Gastroesophageal sphincter (tissue), 4 donors: ENCODE data around the gene SSRP1. TPM values are rescaled to one million over a fixed set of nuclear protein-coding genes. Genes with fewer than 3 reads are reported as not detected.

Experiments used
- ATAC-seq: fragments of 150-250 bp; one replicate; pipeline ENCODE4 v1.9.1; 2016; ENCODE audit warnings: mild to moderate bottlenecking, moderate library complexity
- H3K27ac ChIP-seq, 4 donors: fragments of 200-600 bp; sonication (generic) in 3 of 4; 1 replicate in 3 of 4; 2 replicates in 1 of 4; pipeline ENCODE4 v1.5.1; 2016 to 2019
- H3K27me3 ChIP-seq: fragments of 200-600 bp; sonication (generic); one replicate; pipeline ENCODE4 v1.5.1; 2019
- H3K36me3 ChIP-seq, 2 donors: fragments of 200-600 bp; sonication (generic); one replicate each; pipeline ENCODE4 v1.5.1; 2019; ENCODE audit warnings: control low read depth in 1 of 2
- H3K4me1 ChIP-seq, 3 donors: fragments of 200-600 bp; sonication (generic); 1 replicate in 2 of 3; 2 replicates in 1 of 3; pipeline ENCODE4 v1.5.1; 2016 to 2019; ENCODE audit warnings: control low read depth in 2 of 3
- H3K4me3 ChIP-seq, 2 donors: fragments of 200-600 bp; sonication (generic); one replicate each; pipeline ENCODE4 v1.5.1; 2019; ENCODE audit warnings: mild to moderate bottlenecking in 1 of 2, moderate library complexity in 1 of 2
- H3K9me3 ChIP-seq, 3 donors: fragments of 200-600 bp; sonication (generic); one replicate each; pipeline ENCODE4 v1.5.1; 2017 to 2019; ENCODE audit warnings: control low read depth in 2 of 3
- EP300 ChIP-seq: sonication (generic); formaldehyde crosslinking; IDR thresholded peaks from one replicate; pipeline ENCODE4 v1.6.1; 2017; ENCODE audit warnings: antibody characterized with exemption, mild to moderate bottlenecking
- POLR2A ChIP-seq, 2 donors: fragments of 450-650 bp; IDR thresholded peaks; one replicate each; pipeline ENCODE4 v1.6.1; 2017; ENCODE audit warnings: antibody characterized with exemption in 2 of 2, mild to moderate bottlenecking in 2 of 2, moderate library complexity in 1 of 2
- POLR2AphosphoS5 ChIP-seq: sonication (generic); formaldehyde crosslinking; IDR thresholded peaks from one replicate; pipeline ENCODE4 v1.6.1; 2017; ENCODE audit warnings: antibody characterized with exemption
- WGBS, 2 donors: methylation state at CpG; one replicate each; pipeline ENCODE4 v1.1.5; 2018; ENCODE audit warnings: low coverage in 1 of 2; 5-methylcytosine and 5-hydroxymethylcytosine counted together
- total RNA-seq, 4 donors: library from RNA; depleted of rRNA; stranded (reverse); fragments of >200 nt; gene quantifications; one replicate each; pipeline ENCODE4 v1.1.0, GENCODE V29; 2016
- TF ChIP-seq, protein P1 (sequence below), 4 experiments: fragments of 200-600 bp in 2 of 4; fragments of 450-650 bp in 2 of 4; sonication (generic) in 1 of 4; IDR thresholded peaks; one replicate each; pipeline ENCODE4 v1.5.1; 2017 to 2019; ENCODE audit warnings: antibody characterized with exemption in 4 of 4, mild to moderate bottlenecking in 2 of 4, moderate library complexity in 2 of 4

Gene SSRP1
- total RNA-seq, 4 donors from 2014 or later: 66.0 to 101 (median 79.8) TPM

DNA sequence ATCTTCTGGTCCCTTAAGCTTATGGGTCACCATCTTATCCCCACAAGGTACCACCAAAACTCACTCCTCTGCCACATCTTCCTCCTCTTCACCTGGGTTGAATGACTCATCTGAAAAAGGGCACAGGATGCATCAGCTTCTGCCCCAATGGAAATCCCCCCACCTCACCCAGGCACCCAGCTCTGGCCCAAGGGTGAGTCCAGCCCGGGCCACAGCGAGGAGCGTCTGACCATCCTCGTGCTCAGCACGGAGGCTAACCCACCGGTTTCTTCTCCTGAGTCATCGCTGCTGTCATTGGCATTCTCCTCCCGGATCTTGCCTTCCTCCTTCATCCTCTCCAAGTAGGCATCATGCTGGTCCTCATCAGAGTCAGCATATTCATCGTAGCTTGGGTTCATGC is 5.7 kb downstream of the SSRP1 start:
- TF ChIP-seq POLR2A (IDR thresholded peaks at IDR 0.05) (no peak), POLR2AphosphoS5 (no peak), EP300 (no peak)
- TF ChIP-seq, protein P1, sequence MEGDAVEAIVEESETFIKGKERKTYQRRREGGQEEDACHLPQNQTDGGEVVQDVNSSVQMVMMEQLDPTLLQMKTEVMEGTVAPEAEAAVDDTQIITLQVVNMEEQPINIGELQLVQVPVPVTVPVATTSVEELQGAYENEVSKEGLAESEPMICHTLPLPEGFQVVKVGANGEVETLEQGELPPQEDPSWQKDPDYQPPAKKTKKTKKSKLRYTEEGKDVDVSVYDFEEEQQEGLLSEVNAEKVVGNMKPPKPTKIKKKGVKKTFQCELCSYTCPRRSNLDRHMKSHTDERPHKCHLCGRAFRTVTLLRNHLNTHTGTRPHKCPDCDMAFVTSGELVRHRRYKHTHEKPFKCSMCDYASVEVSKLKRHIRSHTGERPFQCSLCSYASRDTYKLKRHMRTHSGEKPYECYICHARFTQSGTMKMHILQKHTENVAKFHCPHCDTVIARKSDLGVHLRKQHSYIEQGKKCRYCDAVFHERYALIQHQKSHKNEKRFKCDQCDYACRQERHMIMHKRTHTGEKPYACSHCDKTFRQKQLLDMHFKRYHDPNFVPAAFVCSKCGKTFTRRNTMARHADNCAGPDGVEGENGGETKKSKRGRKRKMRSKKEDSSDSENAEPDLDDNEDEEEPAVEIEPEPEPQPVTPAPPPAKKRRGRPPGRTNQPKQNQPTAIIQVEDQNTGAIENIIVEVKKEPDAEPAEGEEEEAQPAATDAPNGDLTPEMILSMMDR (IDR thresholded peaks at IDR 0.05): no peak
- H3K27me3 ChIP-seq: no peaks in the 10 kb centered on the region
- no peaks in the 10 kb centered on the region for H3K9me3 ChIP-seq
- 81% methylated on average over 5 of the region's 9 CpGs; no CpG with 5 or more reads in 1 of the 2 donors for WGBS, 2 donors
- no peak overlapping the region for H3K4me3 ChIP-seq
- peaks cover 0 to 86% of the 10 kb centered on the region in 2 donors for H3K36me3 ChIP-seq
- H3K4me1 ChIP-seq: peaks cover 7 to 36% (median 19%) of the 10 kb centered on the region in 3 donors
- H3K27ac ChIP-seq: no peak overlapping the region
- ATAC-seq: no peak

DNA sequence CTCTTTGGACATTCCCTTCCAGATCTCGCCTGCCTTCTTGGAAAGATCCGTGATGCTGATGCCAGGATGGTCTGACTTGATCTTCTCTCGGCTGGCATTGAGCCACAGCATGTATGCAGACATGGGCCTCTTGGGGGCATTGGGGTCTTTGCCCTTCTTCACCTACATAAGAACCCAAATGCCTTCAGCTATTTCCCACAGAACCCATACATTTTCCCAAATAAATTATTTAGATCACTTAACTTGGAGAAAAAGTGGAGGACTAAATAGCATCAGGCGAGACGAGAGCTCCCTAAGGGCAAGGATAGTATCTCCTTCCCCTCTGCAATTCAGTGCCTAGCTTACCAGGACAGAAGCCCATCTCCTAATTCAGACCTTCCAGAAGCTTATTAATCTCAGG is 8.0 kb downstream of the SSRP1 start:
- Histone ChIP-seq H3K9me3 (no peaks in the 10 kb centered on the region), H3K27me3 (no peaks in the 10 kb centered on the region), H3K36me3 (peaks cover 0 to 70% of the 10 kb centered on the region in 2 donors), H3K4me1 (peaks cover 7 to 32% (median 14%) of the 10 kb centered on the region in 3 donors), H3K4me3 (no peak overlapping the region), H3K27ac (peak overlapping the region in 3 of 4 donors; percentile 97 to 98 (median 97))
- TF ChIP-seq, protein P1 (IDR thresholded peaks at IDR 0.05): no peak
- no peak for TF ChIP-seq POLR2AphosphoS5
- TF ChIP-seq POLR2A (IDR thresholded peaks at IDR 0.05): no peak
- TF ChIP-seq EP300: no peak
- 86 to 95% methylated on average over 4 to 5 of the region's 5 CpGs for WGBS, 2 donors
- ATAC-seq: no peak

DNA sequence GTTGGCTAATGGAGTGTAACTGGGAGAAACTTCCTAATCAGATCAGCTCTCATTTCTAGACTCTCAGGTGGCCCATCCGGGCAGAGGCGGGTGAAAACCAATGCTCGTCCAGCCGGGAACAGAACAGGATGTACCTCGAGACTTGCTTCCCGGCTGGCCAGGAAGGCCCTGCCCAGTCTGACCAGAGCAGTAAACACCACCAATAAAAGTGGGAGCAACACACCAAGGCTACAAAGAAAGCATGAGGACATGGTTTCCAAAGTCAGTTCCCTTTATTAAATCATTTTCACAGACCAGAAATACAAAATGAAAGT is 10.0 kb downstream of the SSRP1 start:
- no peaks in the 10 kb centered on the region for H3K9me3 ChIP-seq
- no peaks in the 10 kb centered on the region for H3K27me3 ChIP-seq
- peaks cover 0 to 50% of the 10 kb centered on the region in 2 donors for H3K36me3 ChIP-seq
- peak overlapping the region; percentile 38 to 96 for H3K4me3 ChIP-seq
- H3K4me1 ChIP-seq: peaks cover 7 to 53% (median 28%) of the 10 kb centered on the region in 3 donors
- TF ChIP-seq EP300 (no peak), POLR2AphosphoS5 (peak; percentile 88), POLR2A (IDR thresholded peaks at IDR 0.05) (no peak)
- TF ChIP-seq, protein P1 (IDR thresholded peaks at IDR 0.05): no peak
- 3% methylated on average over 5 of the region's 6 CpGs; no CpG with 5 or more reads in 1 of the 2 donors for WGBS, 2 donors
- peak; percentile 33 for ATAC-seq
- peak overlapping the region; percentile 92 to 98 (median 97) for H3K27ac ChIP-seq

DNA sequence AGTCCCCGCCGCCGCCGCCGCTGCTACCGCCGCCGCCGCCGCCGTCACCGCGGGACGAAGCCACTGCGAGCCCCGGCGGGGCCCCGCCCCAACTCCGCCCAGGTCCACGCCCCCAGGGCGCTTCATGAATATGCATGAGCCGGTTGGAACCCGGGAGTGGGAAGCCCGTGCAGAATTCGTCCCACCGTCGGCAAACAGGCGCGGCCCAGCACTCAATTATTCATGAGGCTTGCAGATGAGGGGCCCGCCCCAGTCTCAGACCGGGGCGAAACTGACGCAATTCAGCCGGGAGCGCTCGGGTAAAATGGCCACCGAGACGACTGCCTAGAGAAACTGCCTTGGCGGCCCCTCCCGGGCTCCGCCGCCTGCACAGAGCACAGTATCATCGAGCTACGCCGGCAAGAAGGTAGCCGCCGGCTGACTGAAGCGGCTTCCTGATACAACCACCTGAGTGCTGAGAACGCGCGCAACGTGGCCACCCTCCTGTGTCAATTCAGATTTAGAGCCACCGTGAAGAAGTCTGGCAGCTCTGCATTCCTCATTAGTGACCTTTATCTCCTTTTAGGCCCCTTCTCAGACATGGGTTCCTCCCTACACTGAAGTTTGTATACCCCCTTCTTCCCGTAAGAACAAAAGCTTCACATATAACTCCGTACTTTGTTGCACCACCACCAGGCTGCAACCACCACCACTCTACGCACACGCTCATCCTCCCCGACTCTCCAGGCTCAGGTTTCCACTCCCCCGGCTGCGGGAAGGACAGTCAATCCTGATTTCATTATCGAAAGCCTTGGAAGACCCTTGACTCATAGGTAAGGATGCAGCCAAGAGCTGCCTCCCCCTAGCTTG is 10.6 kb downstream of the SSRP1 start, which contains the start of gene TNKS1BP1:
TNKS1BP1 (minus strand) TSS at position 67 of the 849 bp plus-strand sequence. CDS start 3,067 bp downstream, outside the sequence.
- TF ChIP-seq EP300: no peak
- TF ChIP-seq, protein P1 (IDR thresholded peaks at IDR 0.05): peak in 1 of 4 experiments; percentile 33
- peak; percentile 69 to 79 for TF ChIP-seq POLR2A (IDR thresholded peaks at IDR 0.05)
- TF ChIP-seq POLR2AphosphoS5: peak; percentile 81
- Histone ChIP-seq H3K36me3 (peaks cover 0 to 50% of the 10 kb centered on the region in 2 donors), H3K9me3 (no peaks in the 10 kb centered on the region), H3K4me3 (peak within 1 kb of the TSS; percentile 85 to 96), H3K4me1 (peaks cover 7 to 59% (median 33%) of the 10 kb centered on the region in 3 donors), H3K27me3 (no peaks in the 10 kb centered on the region), H3K27ac (peak within 1 kb of the TSS; percentile 92 to 98 (median 97))
- 0% methylated on average over 1 of the region's 61 CpGs; no CpG with 5 or more reads in 1 of the 2 donors for WGBS, 2 donors
- ATAC-seq: peak; percentile 88
